ENCODE measurements around the gene CBX4. TPM values are rescaled to one million over a fixed set of nuclear protein-coding genes. Genes with fewer than 3 reads are reported as not detected.

The CBX4 gene
- total RNA-seq, 1 experiment from 2014 or later = 16.8 TPM

GRCh38 chr17:79841369-79842135 lies 2.3 kb upstream of the CBX4 start:
- DNase-seq (ENCODE audit: low read depth) = peak; percentile 11

DNA sequence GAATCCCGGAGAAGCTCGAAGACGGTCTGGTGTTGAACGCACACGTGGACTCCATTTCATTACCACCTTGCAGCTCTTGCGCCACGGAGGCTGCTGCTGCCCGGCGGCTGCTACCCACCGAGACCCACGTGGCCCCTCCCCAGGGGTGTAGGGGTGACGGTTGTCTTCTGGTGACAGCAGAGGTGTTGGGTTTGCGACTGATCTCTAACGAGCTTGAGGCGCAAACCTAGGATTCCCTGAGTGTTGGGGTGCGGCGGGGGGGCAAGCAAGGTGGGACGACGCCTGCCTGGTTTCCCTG lies 1.7 kb upstream of the CBX4 start:
- DNase-seq (ENCODE audit: low read depth) = no peak

DNA sequence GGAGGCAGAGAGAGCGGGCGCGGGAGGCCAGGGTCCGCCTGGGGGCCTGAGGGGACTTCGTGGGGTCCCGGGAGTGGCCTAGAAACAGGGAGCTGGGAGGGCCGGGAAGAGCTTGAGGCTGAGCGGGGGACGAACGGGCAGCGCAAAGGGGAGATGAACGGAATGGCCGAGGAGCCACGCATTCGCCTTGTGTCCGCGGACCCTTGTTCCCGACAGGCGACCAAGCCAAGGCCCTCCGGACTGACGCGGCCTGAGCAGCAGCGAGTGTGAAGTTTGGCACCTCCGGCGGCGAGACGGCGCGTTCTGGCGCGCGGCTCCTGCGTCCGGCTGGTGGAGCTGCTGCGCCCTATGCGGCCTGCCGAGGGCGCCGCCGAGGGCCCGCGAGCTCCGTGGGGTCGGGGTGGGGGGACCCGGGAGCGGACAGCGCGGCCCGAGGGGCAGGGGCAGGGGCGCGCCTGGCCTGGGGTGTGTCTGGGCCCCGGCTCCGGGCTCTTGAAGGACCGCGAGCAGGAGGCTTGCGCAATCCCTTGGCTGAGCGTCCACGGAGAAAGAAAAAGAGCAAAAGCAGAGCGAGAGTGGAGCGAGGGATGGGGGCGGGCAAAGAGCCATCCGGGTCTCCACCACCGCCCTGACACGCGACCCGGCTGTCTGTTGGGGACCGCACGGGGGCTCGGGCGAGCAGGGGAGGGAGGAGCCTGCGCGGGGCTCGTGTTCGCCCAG lies 1.2 kb upstream of the CBX4 start:
- peak; percentile 43 for DNase-seq (ENCODE audit: low read depth)

- DNase-seq (ENCODE audit: low read depth) = peak; percentile 58
Measured at GRCh38 chr17:79838522-79839274, 542 bp downstream of the CBX4 start.

- DNase-seq (ENCODE audit: low read depth) = no peak
Measured at GRCh38 chr17:79837888-79838521, 1.2 kb downstream of the CBX4 start.

DNA sequence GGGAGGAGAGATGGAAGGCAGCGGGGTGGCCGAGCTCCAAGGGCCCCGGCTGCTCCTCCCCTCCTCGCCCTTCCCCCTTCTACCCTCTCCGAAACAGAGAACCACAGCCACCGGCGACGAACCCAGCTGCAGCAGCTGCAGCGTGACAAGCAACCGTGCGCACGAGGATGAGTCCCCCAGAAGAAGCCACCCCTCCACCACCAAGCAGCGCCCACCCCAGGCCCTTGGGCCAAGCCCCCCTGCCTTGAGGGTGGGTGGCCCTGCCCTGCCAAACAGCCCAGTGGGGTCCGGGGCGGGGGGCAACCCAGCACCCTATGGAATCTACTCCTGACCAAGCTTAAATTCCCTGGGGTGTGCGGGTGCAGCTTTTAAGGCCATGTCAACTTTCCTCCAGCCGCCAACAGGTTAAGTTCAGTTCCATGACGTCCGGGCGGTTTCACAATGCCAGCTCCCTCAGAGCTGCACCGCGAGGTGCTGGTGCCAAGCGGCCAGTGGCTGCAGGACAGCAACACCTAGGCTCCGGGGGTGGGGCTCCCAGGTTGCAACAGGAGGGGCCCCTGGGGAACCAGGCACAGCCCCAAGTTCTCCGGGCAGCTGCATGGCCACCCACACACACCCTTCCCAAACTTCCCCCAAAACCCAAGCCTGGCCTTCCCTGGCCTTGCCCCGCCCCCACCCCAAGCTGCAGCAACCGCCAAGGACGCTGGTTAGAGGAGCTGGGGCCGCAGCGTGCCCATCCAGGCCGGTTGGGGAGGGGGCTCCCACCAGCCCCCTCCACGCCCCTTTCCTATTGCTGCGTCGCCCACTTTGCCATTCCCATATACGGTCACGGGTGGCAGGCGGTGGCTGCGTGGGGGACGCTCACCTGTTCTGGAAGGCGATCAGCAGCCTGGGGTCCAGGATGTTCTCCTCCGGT lies 2.0 kb downstream of the CBX4 start:
- peak; percentile 13 for DNase-seq (ENCODE audit: low read depth)

- DNase-seq (ENCODE audit: low read depth) = no peak
Measured at GRCh38 chr17:79836510-79836971, 2.7 kb downstream of the CBX4 start.

GRCh38 chr17:79835953-79836509 lies 3.2 kb downstream of the CBX4 start:
- DNase-seq (ENCODE audit: low read depth) = no peak

DNA sequence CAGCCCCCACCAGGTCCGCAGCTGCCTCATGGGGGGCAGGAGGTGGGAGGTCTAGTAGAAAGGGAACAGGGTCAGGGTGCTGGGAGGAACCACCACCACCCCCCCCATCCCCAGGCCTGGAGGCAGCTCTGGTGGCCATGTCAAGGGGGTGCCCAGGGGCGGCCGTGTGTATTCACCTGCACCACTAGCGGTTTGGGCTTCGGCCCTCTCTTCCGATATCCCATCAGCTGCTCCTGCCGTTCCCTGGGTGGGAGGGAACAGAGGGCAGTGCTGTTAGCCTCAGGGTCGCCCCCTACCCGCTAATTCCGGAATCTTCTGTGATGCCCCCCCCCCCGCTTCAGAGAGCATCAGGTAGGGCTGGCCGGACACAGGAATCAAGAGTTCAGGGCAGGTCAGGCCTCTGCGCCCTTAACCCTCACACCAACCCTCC lies 3.8 kb downstream of the CBX4 start:
- no peak for DNase-seq (ENCODE audit: low read depth)

DNA sequence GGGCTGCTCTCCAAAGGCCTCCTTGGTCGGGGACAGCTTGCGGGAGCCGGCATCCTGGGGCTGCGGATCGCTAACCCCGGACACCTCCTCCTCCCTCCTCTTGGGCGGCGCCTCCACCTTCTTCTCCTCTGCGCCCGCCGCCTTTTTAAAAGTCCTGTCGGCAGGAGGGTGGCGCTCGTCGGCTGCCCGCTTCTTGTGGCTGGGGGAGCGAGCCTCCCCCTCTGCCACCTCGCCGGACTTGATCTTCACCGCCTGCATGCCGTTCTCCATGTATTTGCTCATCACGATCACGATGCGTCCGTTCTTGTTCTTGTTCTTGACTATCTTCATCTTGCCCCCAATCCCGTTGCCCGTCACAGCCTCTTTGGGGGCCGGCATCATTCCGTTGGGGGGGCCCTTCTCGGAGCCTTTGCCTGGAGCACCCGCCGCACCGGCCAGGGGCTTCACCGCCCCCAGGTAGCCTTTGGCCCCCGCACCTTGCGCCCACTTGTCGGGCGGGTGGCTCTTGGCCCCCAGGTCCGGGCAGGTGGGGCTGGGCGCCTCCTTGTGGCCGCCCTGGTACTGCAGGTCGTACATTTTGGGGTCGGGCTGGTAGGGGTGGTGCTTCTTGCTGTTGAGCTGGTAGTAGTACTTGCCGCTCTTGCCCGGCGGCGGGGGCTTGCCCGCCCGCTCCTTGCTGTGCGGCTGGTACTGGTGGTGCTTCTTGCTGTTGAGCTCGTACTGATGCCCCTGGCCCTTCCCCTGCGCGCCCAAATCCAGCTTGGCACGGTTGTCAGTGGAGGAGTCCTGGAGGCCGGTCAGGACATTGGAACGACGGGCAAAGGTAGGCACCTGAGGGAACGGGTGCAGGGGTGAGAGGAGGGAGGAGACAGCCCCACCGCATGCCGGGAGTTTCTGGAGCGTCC lies 4.4 kb downstream of the CBX4 start:
- DNase-seq (ENCODE audit: low read depth) = no peak

DNA sequence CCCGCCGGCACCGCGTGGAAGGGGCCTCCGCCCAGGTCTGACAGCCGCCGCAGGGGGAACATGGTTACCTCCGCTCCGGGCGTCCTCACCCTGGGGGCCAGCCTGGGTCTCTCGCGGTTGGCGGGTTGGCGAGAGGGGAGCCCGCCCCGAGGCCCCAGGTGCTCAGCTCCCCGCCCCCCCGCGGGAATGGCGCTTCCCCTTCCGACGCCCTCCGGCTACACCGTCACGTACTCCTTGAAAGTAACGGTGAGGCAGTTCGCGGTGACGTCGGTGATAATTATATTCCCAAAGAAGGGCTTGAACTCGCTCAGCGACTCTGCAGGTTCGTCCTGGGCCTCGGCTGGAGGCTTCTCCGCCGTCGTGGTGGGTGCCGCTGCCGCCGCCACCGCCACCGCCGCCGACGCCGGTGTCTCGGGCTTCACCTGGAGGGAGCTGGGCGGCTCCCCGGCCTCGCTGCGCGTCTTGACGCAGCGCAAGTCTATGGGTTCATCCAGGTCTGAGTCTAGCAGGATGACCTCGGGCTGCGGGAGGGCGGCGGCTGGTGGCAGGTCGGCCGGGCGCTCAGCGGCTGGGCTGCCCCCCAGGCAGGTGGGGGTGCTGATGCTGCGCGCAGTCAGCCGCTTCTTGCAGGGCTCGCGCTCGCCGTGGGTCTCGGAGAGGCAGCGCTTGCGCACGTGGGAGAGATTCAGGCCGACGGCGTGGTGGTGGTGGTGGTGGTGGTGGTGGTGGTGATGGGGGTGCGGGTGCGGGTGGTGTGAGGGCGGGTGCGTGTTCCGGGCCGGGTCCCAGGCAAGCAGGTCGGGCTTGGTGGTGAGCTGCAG lies 5.3 kb downstream of the CBX4 start:
- no peak for DNase-seq (ENCODE audit: low read depth)

DNA sequence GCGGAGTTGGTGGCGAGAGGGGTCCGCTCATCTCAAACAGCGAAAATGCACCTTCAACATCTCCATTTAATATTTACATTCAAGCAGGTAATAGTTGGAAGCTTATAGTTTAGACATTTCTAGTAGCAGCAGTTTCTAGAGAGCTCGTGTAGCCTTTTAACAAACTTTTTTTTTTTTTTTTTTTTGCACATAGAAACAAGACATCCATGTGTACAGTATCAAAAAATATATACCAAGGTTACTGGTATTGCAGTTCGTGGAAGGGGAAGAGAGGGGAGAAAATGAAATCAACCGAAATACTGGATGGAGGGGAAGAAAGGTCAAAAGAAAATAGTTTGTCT lies 6.2 kb downstream of the CBX4 start:
- DNase-seq (ENCODE audit: low read depth) = no peak

DNA sequence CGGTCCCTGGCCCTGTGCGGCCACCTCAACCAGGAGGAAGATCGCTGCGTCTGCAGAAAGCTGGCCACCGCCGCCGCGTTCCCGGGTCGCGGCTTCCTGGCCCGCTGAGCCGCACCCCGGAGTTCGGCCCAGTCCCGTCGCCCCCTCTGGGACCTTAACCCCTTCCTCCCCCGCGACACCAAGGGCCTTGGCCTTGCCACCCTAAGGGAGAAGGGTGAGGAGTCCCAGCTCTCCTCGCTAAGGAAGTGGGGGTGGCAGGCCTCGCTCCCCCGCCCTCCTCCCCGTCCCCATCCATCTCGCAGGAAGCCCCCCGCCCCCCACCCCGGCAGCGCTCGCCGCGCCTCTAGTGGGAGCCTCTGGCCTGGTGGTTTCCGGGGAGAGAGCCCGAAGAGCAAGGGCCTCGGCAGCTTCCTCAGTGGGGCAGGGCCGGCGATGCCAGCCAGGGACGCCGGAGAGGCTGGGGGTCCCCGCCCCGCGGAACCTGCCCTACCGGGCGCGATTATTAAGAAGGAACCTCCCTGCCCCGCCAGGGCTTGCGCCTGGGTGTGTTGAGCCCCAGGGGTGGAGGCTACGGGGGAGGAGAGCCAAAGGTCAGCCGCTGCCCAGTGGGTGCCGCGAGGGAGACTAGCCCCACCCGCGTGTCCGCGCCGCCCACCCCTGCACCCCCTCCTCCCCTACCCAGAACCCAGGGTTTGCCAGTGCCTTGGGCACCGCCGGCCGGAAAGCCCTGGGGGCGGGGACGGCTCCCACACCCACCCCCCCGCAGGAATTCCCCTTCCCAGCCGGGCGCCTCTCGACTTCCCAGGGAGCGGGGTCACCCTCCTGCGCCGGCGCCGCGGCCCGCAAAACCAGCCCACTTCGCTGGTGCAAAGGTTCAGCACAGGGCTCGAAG lies 6.8 kb downstream of the CBX4 start:
- peak; percentile 50 for DNase-seq (ENCODE audit: low read depth)

DNA sequence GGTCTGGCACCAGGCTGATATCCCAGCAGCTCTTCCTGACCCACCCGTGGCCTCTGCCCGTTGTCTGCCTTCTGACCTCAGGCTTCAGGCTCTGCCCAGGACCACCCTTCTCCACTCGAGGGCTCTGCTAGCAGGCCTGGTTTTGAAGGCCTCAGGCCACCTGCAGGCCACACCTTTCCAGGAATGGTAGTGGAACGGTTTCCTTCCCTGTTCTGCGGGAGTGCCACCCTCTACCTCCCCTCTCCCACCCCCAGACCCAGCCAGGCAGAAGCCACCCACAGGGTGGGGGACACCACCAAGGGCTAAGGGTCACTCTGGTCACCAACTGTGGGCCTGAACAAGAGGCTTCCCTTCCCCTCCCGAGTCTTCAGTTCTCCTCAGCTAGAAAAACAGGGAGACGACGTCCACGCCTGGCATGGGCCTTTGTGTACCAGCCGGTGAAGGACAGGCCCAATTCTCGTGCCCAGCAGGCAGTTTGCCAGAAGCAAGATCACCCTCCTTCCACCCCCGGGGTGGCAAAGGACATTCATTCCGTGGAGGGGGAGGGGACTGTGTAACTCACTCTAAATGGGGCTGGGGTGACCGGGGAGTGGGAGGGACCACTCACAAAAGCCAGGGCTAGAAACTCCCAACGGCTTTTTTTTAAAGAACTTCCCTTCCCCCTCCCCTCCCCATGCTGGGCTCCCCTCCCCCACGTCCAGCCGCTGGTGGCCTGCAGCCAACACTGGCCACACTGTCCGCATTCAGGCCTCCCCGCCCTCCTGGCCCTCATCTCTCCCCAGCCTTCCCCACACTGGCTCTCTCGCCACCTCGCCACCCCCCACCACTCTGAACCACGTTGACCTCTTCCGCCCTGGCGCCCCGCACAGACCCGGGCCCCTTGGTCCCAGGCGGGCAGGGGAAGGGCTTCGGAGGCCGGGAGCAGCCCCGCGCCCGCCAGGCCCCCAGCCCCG lies 7.7 kb downstream of the CBX4 start:
- DNase-seq (ENCODE audit: low read depth) = no peak

GRCh38 chr17:79830763-79831264 lies 8.4 kb downstream of the CBX4 start:
- no peak for DNase-seq (ENCODE audit: low read depth)

GRCh38 chr17:79830303-79830702 lies 8.9 kb downstream of the CBX4 start:
- no peak for DNase-seq (ENCODE audit: low read depth)

DNA sequence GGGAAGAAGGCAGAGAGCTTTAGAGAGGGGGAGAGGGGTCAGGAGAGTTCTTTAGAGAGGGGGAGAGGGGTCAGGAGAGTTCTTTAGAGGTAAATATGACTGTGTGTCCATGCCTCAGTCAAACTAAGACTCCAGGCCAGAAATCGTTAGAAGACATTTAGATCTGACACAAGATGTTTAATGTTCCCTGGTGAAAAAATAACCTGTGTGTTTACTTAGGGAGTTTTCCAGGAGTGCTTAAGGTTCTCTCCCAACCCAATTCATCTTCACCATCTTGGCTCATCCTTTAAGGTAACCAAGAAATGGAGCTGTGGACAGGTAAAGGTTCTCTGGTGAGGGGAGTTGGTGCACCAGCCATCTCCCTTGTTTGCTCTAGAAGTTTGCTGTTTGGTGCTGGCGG lies 9.8 kb downstream of the CBX4 start:
- DNase-seq (ENCODE audit: low read depth) = no peak
